Measurements from ENCODE around the gene LYRM1.

DNA sequence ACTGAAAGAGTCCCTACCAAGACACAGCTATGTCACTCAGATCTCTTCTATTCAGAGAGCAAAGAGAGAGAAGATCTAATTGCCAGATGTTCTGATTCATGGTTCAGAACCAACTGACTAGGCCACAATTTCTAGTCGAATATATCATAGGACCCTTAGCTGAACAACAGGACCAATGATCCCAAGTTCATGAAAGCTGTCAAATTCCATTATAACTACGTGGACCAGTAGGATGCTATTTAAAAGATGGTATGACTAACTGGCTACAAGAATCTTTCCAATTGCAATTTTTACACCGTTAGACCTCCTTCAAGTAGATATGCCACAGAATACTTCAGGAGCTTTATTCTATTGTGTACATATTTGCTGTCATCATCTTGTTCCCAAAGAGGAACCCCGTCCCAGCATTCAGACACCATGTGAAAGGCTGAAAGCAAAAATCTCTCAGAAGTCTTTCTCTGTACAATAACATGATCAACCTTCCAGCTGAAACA is 26.4 kb upstream of the LYRM1 start:
- TF ChIP-seq, protein P1, sequence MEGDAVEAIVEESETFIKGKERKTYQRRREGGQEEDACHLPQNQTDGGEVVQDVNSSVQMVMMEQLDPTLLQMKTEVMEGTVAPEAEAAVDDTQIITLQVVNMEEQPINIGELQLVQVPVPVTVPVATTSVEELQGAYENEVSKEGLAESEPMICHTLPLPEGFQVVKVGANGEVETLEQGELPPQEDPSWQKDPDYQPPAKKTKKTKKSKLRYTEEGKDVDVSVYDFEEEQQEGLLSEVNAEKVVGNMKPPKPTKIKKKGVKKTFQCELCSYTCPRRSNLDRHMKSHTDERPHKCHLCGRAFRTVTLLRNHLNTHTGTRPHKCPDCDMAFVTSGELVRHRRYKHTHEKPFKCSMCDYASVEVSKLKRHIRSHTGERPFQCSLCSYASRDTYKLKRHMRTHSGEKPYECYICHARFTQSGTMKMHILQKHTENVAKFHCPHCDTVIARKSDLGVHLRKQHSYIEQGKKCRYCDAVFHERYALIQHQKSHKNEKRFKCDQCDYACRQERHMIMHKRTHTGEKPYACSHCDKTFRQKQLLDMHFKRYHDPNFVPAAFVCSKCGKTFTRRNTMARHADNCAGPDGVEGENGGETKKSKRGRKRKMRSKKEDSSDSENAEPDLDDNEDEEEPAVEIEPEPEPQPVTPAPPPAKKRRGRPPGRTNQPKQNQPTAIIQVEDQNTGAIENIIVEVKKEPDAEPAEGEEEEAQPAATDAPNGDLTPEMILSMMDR (IDR thresholded peaks at IDR 0.05): no peak
- no peak for TF ChIP-seq POLR2A (IDR thresholded peaks at IDR 0.05)
- TF ChIP-seq POLR2AphosphoS5 (IDR thresholded peaks at IDR 0.05): no peak
- no peak for TF ChIP-seq EP300 (IDR thresholded peaks at IDR 0.05)

All from suprapubic skin (tissue), 4 donors.